Measurements from ENCODE around the gene NEO1.
"Not testable (repeated sequence)": the region's sequence is repeated elsewhere in the genome, so short reads cannot be mapped to it uniquely, and the experiment has no call there.

The NEO1 gene

DNA sequence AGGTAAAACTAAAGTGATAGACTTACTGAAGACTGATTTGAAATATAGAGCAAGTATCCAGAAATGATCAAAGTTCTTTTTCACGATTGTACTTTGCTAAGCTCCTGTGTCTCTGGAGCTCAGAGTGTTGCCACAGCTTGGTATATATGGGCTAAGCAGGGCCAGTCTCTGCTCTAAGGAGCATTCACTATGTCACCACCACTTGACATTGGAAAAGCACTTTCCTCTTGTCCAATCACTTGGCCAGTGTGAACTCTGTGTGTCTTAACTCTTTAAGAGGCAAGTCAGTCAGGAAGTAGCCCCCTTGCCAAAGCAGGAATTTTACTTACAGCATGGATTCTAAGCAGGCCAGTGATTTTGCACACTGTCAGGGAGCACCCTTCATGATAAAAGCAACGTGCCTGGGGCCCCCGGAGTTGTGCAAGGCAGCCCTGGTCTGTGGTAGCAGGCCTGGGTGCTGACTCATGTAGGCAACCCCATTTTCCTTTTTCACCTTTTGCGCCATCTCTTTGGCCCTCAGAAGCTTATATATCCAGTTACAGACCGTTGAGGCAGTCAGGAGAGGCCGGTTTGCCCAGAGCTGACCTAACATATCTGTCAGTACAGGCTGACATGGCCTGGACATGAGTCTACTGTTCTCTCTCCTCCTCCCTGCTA lies 243.5 kb downstream of the NEO1 start:
- peak; percentile 62 for DNase-seq (ENCODE audit: low read depth)
- TF ChIP-seq, protein P1, sequence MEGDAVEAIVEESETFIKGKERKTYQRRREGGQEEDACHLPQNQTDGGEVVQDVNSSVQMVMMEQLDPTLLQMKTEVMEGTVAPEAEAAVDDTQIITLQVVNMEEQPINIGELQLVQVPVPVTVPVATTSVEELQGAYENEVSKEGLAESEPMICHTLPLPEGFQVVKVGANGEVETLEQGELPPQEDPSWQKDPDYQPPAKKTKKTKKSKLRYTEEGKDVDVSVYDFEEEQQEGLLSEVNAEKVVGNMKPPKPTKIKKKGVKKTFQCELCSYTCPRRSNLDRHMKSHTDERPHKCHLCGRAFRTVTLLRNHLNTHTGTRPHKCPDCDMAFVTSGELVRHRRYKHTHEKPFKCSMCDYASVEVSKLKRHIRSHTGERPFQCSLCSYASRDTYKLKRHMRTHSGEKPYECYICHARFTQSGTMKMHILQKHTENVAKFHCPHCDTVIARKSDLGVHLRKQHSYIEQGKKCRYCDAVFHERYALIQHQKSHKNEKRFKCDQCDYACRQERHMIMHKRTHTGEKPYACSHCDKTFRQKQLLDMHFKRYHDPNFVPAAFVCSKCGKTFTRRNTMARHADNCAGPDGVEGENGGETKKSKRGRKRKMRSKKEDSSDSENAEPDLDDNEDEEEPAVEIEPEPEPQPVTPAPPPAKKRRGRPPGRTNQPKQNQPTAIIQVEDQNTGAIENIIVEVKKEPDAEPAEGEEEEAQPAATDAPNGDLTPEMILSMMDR (IDR thresholded peaks at IDR 0.05; ENCODE audit: insufficient read depth, low read depth, low read length, missing control alignments) = no peak
- no peak overlapping the region for H3K4me3 ChIP-seq (ENCODE audit: low read length)

DNA sequence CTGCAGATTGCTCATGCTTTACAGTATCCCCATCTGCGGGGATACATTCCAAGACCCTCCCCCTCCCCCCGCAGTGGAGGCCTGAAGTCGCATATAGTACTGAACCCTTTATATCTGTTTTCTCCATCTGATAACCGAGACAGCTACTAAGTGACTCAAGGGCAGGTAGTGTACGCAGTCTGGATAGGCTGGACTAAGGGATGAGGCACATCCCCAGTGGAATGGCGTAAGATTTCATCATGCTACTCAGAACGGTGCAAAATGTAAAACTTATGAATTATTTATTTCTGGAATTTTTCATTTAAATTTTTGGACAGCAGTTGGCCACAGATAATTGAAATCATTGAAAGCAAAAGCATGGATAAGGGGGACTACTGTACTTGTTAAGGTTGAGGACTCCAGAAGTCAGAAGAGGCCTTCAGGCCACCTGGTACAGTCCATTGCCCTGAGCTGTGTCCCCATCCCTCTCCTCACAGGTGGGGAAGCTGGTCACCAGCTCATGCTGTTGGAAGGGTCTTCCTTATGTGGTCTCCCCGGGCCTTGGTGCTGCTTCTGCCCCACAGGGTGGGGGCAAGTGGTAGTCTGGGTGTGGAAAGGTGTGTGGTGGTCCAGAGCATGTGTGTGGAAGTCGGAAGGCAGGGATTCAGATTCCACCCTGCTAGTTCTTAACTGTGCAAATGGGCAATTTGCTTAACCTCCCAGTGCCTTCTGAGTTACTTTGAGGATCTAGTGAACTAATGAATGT lies 244.5 kb downstream of the NEO1 start:
- TF ChIP-seq, protein P1 (IDR thresholded peaks at IDR 0.05; ENCODE audit: insufficient read depth, low read depth, low read length, missing control alignments) = no peak

DNA sequence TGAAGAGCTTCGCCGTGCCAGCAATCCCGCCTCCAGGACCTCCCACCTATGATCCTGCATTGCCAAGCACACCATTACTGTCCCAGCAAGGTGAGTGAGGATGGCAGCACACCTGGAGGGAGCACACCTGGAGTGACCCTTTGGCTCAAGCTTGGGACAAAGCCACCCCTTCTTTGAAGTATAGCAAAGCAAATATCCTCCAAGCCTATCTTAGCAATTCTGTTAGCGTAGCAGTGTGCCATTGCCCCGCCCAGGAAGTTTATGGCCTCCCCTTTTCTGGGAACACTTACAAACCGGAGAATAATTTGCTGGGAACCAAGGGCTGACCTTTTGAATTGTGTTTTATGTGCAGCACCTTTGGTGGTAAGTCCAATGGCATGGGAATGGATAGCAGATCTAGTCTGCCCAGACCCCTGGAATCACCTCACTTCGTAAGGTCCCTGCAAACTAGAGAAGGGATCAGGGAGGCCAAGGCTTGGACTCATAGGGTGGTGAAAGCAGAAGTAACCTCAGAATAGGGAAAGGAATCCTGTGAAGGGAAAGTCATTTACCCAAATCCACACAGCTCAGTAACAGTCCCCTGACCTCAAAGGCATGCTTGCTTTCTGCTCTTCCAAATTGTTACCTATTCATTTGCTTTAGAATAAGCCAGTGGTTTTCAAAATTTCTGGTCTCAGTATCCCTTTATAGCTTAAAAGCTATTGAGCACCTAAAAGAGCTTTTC lies 246.4 kb downstream of the NEO1 start:
- DNase-seq (ENCODE audit: low read depth) = no peak
- TF ChIP-seq, protein P1 (IDR thresholded peaks at IDR 0.05; ENCODE audit: insufficient read depth, low read depth, low read length, missing control alignments) = no peak
- no peak overlapping the region for H3K4me3 ChIP-seq (ENCODE audit: low read length)

More for the DNA sequence above, 244.5 kb downstream of the NEO1 start:
- no peak for DNase-seq (ENCODE audit: low read depth)
- H3K4me3 ChIP-seq (ENCODE audit: low read length) = no peak overlapping the region

DNA sequence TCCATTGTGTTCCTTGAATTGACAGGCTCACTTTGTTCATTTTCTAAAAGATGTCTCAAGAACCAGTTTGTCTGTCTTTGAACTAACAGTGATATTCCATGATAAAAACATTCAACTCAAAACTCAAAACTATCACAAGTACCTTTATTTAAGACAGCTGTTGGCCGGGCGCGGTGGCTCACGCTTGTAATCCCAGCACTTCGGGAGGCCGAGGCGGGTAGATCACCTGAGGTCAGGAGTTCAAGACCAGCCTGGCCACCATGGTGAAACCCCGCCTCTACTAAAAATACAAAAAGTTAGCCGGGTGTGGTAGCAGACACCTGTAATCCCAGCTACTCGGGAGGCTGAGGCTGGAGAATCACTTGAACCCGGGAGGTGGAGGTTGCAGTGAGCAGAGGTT lies 248.0 kb downstream of the NEO1 start:
- DNase-seq (ENCODE audit: low read depth); H3K4me3 ChIP-seq (ENCODE audit: low read length): not testable (repeated sequence)

DNA sequence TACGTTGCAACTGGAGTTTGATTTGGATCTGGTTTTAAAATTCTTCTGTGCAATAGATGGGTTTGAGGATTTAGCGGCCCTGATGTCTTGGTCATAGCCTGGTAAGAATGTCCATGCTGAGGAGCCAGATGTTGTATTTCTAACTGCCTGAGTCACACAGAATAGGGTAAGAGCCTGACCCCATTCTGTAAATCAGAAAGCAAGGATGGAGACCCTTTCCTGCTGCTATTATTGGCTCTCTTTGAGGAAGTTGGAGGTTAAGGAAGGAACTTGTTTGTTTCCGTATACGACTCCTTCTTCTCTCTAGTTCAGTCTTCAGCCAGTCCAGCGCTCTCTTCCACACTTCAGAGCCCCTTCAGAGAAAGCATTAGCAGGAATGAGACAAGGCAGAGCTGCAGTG lies 251.4 kb downstream of the NEO1 start:
- DNase-seq (ENCODE audit: low read depth) = no peak
- no peak overlapping the region for H3K4me3 ChIP-seq (ENCODE audit: low read length)
- TF ChIP-seq, protein P1 (IDR thresholded peaks at IDR 0.05; ENCODE audit: insufficient read depth, low read depth, low read length, missing control alignments) = no peak

DNA sequence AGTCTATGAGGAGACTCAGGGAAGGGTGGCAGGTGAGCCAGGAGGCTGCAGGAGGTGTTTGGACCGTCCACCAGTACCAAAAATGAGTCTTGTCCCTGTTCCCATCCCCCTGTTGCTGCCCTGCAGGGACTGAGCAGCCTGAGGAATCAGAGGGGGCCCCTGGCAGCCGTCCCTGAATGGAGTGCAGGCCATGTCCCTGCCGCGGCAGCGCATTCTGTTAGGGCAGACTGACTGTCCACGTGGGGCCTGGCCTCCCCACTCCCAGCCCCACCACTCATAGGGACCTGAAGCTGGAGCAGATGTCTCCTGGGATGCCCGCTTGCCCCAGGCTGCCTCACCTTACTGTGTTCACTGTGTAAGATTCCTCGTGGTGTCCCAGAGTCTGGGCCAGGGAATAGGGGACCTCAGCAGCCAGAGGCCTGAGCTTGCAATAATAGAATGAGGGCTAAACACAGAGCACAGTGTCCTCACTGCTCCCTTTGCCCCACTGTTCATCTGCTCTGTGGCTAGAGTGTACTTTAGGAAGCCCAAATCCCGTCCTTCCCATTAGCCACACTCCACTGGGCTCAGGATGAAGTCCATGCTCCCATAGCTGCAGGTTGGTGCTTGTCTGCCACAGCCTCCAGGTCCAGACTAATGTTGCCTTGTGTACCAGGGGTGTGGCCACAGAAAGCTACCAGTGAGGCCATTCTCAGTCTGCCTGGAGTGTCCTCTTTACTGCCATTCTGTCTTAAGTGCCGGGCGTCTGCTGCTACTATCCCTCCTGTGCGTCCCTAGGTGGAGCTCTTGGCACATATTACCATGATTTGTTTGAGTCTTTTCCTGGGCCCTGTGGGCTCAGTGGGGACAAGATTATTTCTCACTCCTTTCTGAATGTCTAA lies 253.3 kb downstream of the NEO1 start:
- H3K4me3 ChIP-seq (ENCODE audit: low read length) = no peak overlapping the region
- DNase-seq (ENCODE audit: low read depth) = peak; percentile 90
- TF ChIP-seq, protein P1 (IDR thresholded peaks at IDR 0.05; ENCODE audit: insufficient read depth, low read depth, low read length, missing control alignments) = peak; percentile 82

All from epithelial cell of esophagus (primary cell).